H1 (cell line): ENCODE results near the gene PLEKHA5. TPM values are rescaled to one million over a fixed set of nuclear protein-coding genes. Genes with fewer than 3 reads are reported as not detected.

ENCODE experiments used
- CTCF ChIA-PET: fragments of 300-600 bp; sonication (Branson Sonifier 250); formaldehyde crosslinking; loops from one replicate; lab custom pipeline; 2021; ENCODE audit not compliant: partially characterized antibody; lab: Charles Lee
- POLR2A ChIA-PET: fragments of 300-600 bp; sonication (Branson Sonifier 250); formaldehyde crosslinking; loops from one replicate; lab custom pipeline; 2021; ENCODE audit warnings: inconsistent platforms; ENCODE audit not compliant: partially characterized antibody; lab: Charles Lee
- DNase-seq, 2 experiments: peaks; one replicate each; pipeline versions ENCODE4 v3.0.0 to v3.0.0-alpha.2; 2010 to 2022; ENCODE audit warnings: low spot score in 2 of 2, low read depth in 1 of 2, mixed read lengths in 1 of 2
- FAIRE-seq: peaks from 2 replicates; lab custom pipeline; 2011; peaks lifted over from hg19 to GRCh38; lab: Jason Lieb, UNC
- H2AFZ ChIP-seq: 2 replicates; pipeline ENCODE4 v1.8.1; 2012; ENCODE audit warnings: low read length, inconsistent platforms
- H2AK5ac ChIP-seq: 2 replicates; pipeline ENCODE4 v1.6.1; 2013; ENCODE audit warnings: low read depth, low read length
- H2BK120ac ChIP-seq: replicated peaks from 2 replicates; pipeline ENCODE3; 2013; ENCODE audit warnings: low read depth, low read length, inconsistent platforms
- H2BK12ac ChIP-seq: 2 replicates; pipeline ENCODE4 v1.6.1; 2013; ENCODE audit warnings: low read depth, low read length
- H2BK15ac ChIP-seq: 2 replicates; pipeline ENCODE4 v1.6.1; 2013; ENCODE audit warnings: low read length
- H2BK20ac ChIP-seq: 2 replicates; pipeline ENCODE4 v1.6.1; 2013; ENCODE audit warnings: low read length
- H2BK5ac ChIP-seq: 2 replicates; pipeline ENCODE4 v1.6.1; 2013; ENCODE audit warnings: low read depth, low read length
- H3K14ac ChIP-seq: 2 replicates; pipeline ENCODE4 v1.6.1; 2013; ENCODE audit warnings: inconsistent platforms; ENCODE audit not compliant: insufficient read length
- H3K18ac ChIP-seq: 2 replicates; pipeline ENCODE4 v1.6.1; 2013; ENCODE audit warnings: low read length; ENCODE audit errors: extremely low read depth
- H3K23ac ChIP-seq: 2 replicates; pipeline ENCODE4 v1.6.1; 2013; ENCODE audit warnings: inconsistent platforms; ENCODE audit not compliant: insufficient read length
- H3K23me2 ChIP-seq: 2 replicates; pipeline ENCODE4 v1.6.1; 2013; ENCODE audit warnings: low read depth, low read length
- H3K27ac ChIP-seq: 2 replicates; pipeline ENCODE4 v1.6.1; 2011; ENCODE audit warnings: low read depth, low read length, inconsistent platforms
- H3K27me3 ChIP-seq, 4 experiments: replicated peaks in 1 of 4; 1 replicate in 1 of 4; 2 replicates in 3 of 4; pipeline versions ENCODE4 v1.6.1 to v1.8.1; 2011 to 2013; ENCODE audit warnings: low read length in 3 of 4, mild to moderate bottlenecking in 3 of 4, inconsistent platforms in 2 of 4, mixed read lengths in 2 of 4, moderate library complexity in 1 of 4; ENCODE audit not compliant: control insufficient read depth in 3 of 4, insufficient read depth in 3 of 4; ENCODE audit errors: extremely low read depth in 1 of 4
- H3K36me3 ChIP-seq, 4 experiments: 2 replicates each; pipeline versions ENCODE4 v1.6.1 to v1.8.1; 2011 to 2013; ENCODE audit warnings: mild to moderate bottlenecking in 4 of 4, low read length in 3 of 4, moderate library complexity in 2 of 4, control low read depth in 1 of 4, inconsistent platforms in 1 of 4; ENCODE audit not compliant: insufficient read depth in 4 of 4, control insufficient read depth in 2 of 4
- H3K4ac ChIP-seq: replicated peaks from 2 replicates; pipeline ENCODE3; 2013; ENCODE audit warnings: low read length, low read depth, mixed read lengths, inconsistent platforms; ENCODE audit not compliant: insufficient read length
- H3K4me1 ChIP-seq, 4 experiments: replicated peaks in 1 of 4; 1 replicate in 1 of 4; 2 replicates in 3 of 4; pipeline versions ENCODE4 v1.6.1 to v1.8.1; 2011 to 2013; ENCODE audit warnings: low read length in 3 of 4, inconsistent platforms in 2 of 4, mixed read lengths in 1 of 4; ENCODE audit not compliant: insufficient read depth in 4 of 4, control insufficient read depth in 3 of 4
- H3K4me2 ChIP-seq, 2 experiments: 2 replicates each; pipeline versions ENCODE4 v1.6.1 to v1.8.1; 2011 to 2013; ENCODE audit warnings: low read depth in 2 of 2, low read length in 2 of 2, control low read depth in 1 of 2, inconsistent platforms in 1 of 2, mild to moderate bottlenecking in 1 of 2; ENCODE audit not compliant: insufficient read depth in 1 of 2
- H3K4me3 ChIP-seq, 4 experiments: fragments of 200-600, 300-600 bp in 1 of 4; sonication (generic), shearing (Covaris generic), sonication (Bioruptor Twin) in 1 of 4; 2 replicates each; pipeline versions ENCODE4 v1.5.1 to v1.8.1; 2011 to 2016; ENCODE audit warnings: low read length in 4 of 4, low read depth in 3 of 4, control low read depth in 2 of 4, inconsistent platforms in 2 of 4, mild to moderate bottlenecking in 2 of 4, mixed read lengths in 1 of 4, moderate library complexity in 1 of 4; ENCODE audit not compliant: insufficient read depth in 2 of 4; ENCODE audit errors: extremely low read depth in 1 of 4
- H3K56ac ChIP-seq: replicated peaks from 2 replicates; pipeline ENCODE3; 2013; ENCODE audit warnings: low read depth, mild to moderate bottlenecking, mixed read lengths, low read length, inconsistent platforms; ENCODE audit not compliant: insufficient read length
- H3K79me1 ChIP-seq: 2 replicates; pipeline ENCODE4 v1.6.1; 2013; ENCODE audit warnings: low read depth, low read length, control low read depth
- H3K79me2 ChIP-seq, 2 experiments: 2 replicates each; pipeline versions ENCODE4 v1.6.1 to v1.8.1; 2012 to 2013; ENCODE audit warnings: low read length in 2 of 2, mild to moderate bottlenecking in 2 of 2, inconsistent platforms in 1 of 2; ENCODE audit not compliant: insufficient read depth in 2 of 2, control insufficient read depth in 1 of 2
- H3K9ac ChIP-seq, 4 experiments: replicated peaks in 1 of 4; 1 replicate in 1 of 4; 2 replicates in 3 of 4; pipeline versions ENCODE4 v1.6.1 to v1.8.1; 2011 to 2013; ENCODE audit warnings: low read depth in 3 of 4, low read length in 3 of 4, control low read depth in 2 of 4, mild to moderate bottlenecking in 2 of 4, moderate library complexity in 2 of 4, inconsistent platforms in 1 of 4; ENCODE audit errors: extremely low read depth in 1 of 4
- H3K9me3 ChIP-seq, 2 experiments: 2 replicates each; pipeline versions ENCODE4 v1.6.1 to v1.8.1; 2012 to 2013; ENCODE audit warnings: mild to moderate bottlenecking in 2 of 2, moderate library complexity in 2 of 2, control low read depth in 1 of 2, inconsistent platforms in 1 of 2, low read depth in 1 of 2, low read length in 1 of 2, mixed read lengths in 1 of 2; ENCODE audit not compliant: insufficient read depth in 2 of 2
- H4K20me1 ChIP-seq, 2 experiments: replicated peaks in 1 of 2; 2 replicates each; pipeline versions ENCODE3 to v1.8.1; 2011 to 2013; ENCODE audit warnings: inconsistent platforms in 2 of 2, low read length in 2 of 2, mild to moderate bottlenecking in 1 of 2; ENCODE audit not compliant: insufficient read depth in 2 of 2, control insufficient read depth in 1 of 2
- H4K5ac ChIP-seq: 2 replicates; pipeline ENCODE4 v1.6.1; 2013; ENCODE audit warnings: low read length, low read depth, mixed read lengths, inconsistent platforms; ENCODE audit not compliant: insufficient read length
- H4K8ac ChIP-seq: 2 replicates; pipeline ENCODE4 v1.8.0; 2013; ENCODE audit warnings: mild to moderate bottlenecking, moderate library complexity, low read length, inconsistent platforms; ENCODE audit not compliant: insufficient read depth; ENCODE audit errors: extremely low read depth
- H4K91ac ChIP-seq: replicated peaks from 2 replicates; pipeline ENCODE3; 2013; ENCODE audit warnings: low read length, mixed read lengths, inconsistent platforms; ENCODE audit not compliant: insufficient read length
- CBX8 ChIP-seq: fragments of 300-800, 300-1000 bp; sonication (generic); IDR thresholded peaks from 2 replicates; pipeline ENCODE4 v1.7.1; 2016; ENCODE audit warnings: low read depth, low read length, borderline replicate concordance
- CREB1 ChIP-seq: IDR thresholded peaks from 2 replicates; pipeline ENCODE4 v1.6.1; 2012; ENCODE audit warnings: inconsistent platforms
- EZH2 ChIP-seq: fragments of 200-600 bp; sonication (generic); IDR thresholded peaks from 2 replicates; pipeline ENCODE4 v1.7.1; 2012; ENCODE audit warnings: low read depth, mild to moderate bottlenecking, moderate library complexity, low read length, inconsistent platforms; ENCODE audit not compliant: severe bottlenecking
- FOSL1 ChIP-seq: IDR thresholded peaks from 2 replicates; pipeline ENCODE4 v1.6.1; 2011; ENCODE audit warnings: mild to moderate bottlenecking, low read depth, low read length, moderate library complexity; ENCODE audit not compliant: insufficient read depth
- HDAC6 ChIP-seq: IDR thresholded peaks from one replicate; pipeline ENCODE4 v1.7.1; 2012; ENCODE audit warnings: low read depth, mild to moderate bottlenecking, inconsistent platforms, low read length, moderate library complexity
- JUN ChIP-seq: IDR thresholded peaks from 2 replicates; pipeline ENCODE4 v1.6.1; 2011; ENCODE audit warnings: low read depth, mild to moderate bottlenecking, improper control_type of control experiment, low read length
- KDM4A ChIP-seq: IDR thresholded peaks from one replicate; pipeline ENCODE4 v1.7.1; 2012; ENCODE audit warnings: low read depth, mild to moderate bottlenecking, moderate library complexity, low read length, inconsistent platforms; ENCODE audit not compliant: severe bottlenecking
- TAF1 ChIP-seq: IDR thresholded peaks from 2 replicates; pipeline ENCODE4 v1.6.1; 2011; ENCODE audit warnings: mild to moderate bottlenecking, low read depth, low read length
- WGBS, 2 experiments: shearing (Covaris generic) in 1 of 2; methylation state at CpG; one replicate each; pipeline versions ENCODE4 v1.1.6 to v1.1.7; 2013 to 2015; ENCODE audit warnings: low lambda C conversion rate in 2 of 2, mixed read lengths in 2 of 2, inconsistent platforms in 1 of 2, low coverage in 1 of 2, missing lambda C conversion rate in 1 of 2; ENCODE audit not compliant: insufficient replicate concordance in 2 of 2, insufficient coverage in 1 of 2, insufficient read length in 1 of 2; ENCODE audit errors: extremely low coverage in 1 of 2, missing lambda C conversion rate in 1 of 2; 5-methylcytosine and 5-hydroxymethylcytosine counted together
- polyA plus RNA-seq, 7 experiments: library from polyadenylated mRNA; depleted of rRNA in 3 of 7; stranded (reverse) in 5 of 7; unstranded in 2 of 7; fragments of >200 nt in 5 of 7; fragments of 200-250 nt in 2 of 7; gene quantifications; 1 replicate in 5 of 7; 2 replicates in 1 of 7; 4 replicates in 1 of 7; pipeline versions ENCODE4 v1.2.1 to v1.2.3, GENCODE V29; 2011 to 2013; ENCODE audit warnings: missing spikeins in 2 of 7, mixed read lengths in 2 of 7
- total RNA-seq: library from RNA; stranded (reverse); fragmentation: NEBNext Ultra II Directional; extraction: Animal tissue kit (Norgen Biotek cat#: 25700); gene quantifications from 2 replicates; pipeline ENCODE4 v1.2.1, GENCODE V29; 2021

PLEKHA5 gene
- total and polyA plus RNA-seq, 2 of the 8 experiments (the other 6 are each of a cell fraction or from before 2014, with no cell fraction given) = 17.2 to 66.1 TPM

DNA sequence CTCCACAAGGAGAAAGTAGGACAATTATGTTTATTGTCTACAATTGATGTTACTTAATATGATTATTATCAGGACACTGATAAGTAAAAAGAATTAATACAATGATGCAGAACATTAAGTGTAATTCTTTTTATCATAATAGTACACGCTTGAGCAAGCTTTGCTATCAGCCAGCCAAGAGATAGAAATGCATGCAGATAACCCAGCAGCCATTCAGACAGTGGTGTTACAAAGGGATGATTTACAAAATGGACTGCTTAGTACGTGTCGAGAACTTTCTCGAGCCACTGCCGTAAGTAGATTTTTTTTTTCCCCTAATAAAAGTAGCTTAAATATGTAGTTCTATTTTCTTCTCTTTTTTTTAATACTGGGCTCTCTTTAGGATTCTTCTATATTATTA lies 192.8 kb downstream of the PLEKHA5 start:
- Histone ChIP-seq H3K27ac (no peak overlapping the region), H3K14ac (no peak overlapping the region), H3K4me3 (no peak overlapping the region), H3K79me2 (no peaks in the 10 kb centered on the region), H3K4me1 (no peaks in the 10 kb centered on the region), H2AK5ac (no peak overlapping the region), H4K91ac (no peak overlapping the region), H2BK20ac (no peak overlapping the region), H3K23me2 (no peaks in the 10 kb centered on the region), H3K36me3 (peaks cover 0 to 41% (median 20%) of the 10 kb centered on the region in 4 experiments; a peak in 6 of 8 replicates), H3K23ac (no peak overlapping the region), H3K79me1 (no peaks in the 10 kb centered on the region), H4K20me1 (no peaks in the 10 kb centered on the region), H4K8ac (no peak overlapping the region), H3K56ac (no peak overlapping the region), H2BK15ac (no peak overlapping the region), H3K9ac (no peak overlapping the region), H3K9me3 (no peaks in the 10 kb centered on the region), H2BK5ac (no peak overlapping the region), H4K5ac (no peak overlapping the region), H3K27me3 (no peaks in the 10 kb centered on the region), H3K4ac (no peak overlapping the region), H3K4me2 (no peak overlapping the region), H2BK120ac (no peak overlapping the region), H2AFZ (no peak overlapping the region), H3K18ac (no peak overlapping the region), H2BK12ac (no peak overlapping the region)
- DNase-seq (no peak), FAIRE-seq (no peak)
- POLR2A ChIA-PET = no interaction called here
- CTCF ChIA-PET = interaction anchor here (0.6 kb wide), 1 partner anchor 107 kb away, joined by 3 read pairs; no protein-coding TSS in a partner anchor
- 97% methylated on average over 5 of the region's 5 CpGs; no CpG with 5 or more reads in 1 of the 2 experiments for WGBS, 2 experiments
- TF ChIP-seq HDAC6 = no peak
- no peak for TF ChIP-seq FOSL1
- TF ChIP-seq CBX8 = no peak
- TF ChIP-seq TAF1 = no peak
- TF ChIP-seq EZH2 = no peak
- no peak for TF ChIP-seq CREB1
- TF ChIP-seq KDM4A = no peak
- TF ChIP-seq JUN = no peak
